Esophagus muscularis mucosa (tissue), 4 donors: ENCODE measurements around the gene FKRP.

ENCODE experiments used
- EP300 ChIP-seq: sonication (generic); formaldehyde crosslinking; IDR thresholded peaks from one replicate; pipeline ENCODE4 v1.6.1; 2017; ENCODE audit warnings: antibody characterized with exemption
- POLR2A ChIP-seq: fragments of 450-650 bp; IDR thresholded peaks from one replicate; pipeline ENCODE4 v1.6.1; 2017; ENCODE audit warnings: antibody characterized with exemption, moderate library complexity, mild to moderate bottlenecking, low read depth
- POLR2AphosphoS5 ChIP-seq, 2 donors: sonication (generic); formaldehyde crosslinking; IDR thresholded peaks; one replicate each; pipeline ENCODE4 v1.6.1; 2017; ENCODE audit warnings: antibody characterized with exemption in 2 of 2
- TF ChIP-seq, protein P1 (sequence below), 3 experiments: fragments of 200-600 bp in 2 of 3; fragments of 450-650 bp in 1 of 3; sonication (generic) in 2 of 3; IDR thresholded peaks; one replicate each; pipeline ENCODE4 v1.5.1; 2017 to 2019; ENCODE audit warnings: antibody characterized with exemption in 3 of 3, mild to moderate bottlenecking in 2 of 3, moderate library complexity in 1 of 3

GRCh38 chr19:46764817-46765291 lies 19.0 kb downstream of the FKRP start:
- TF ChIP-seq POLR2AphosphoS5 (IDR thresholded peaks at IDR 0.05) (no peak), EP300 (no peak), POLR2A (no peak)
- TF ChIP-seq, protein P1, sequence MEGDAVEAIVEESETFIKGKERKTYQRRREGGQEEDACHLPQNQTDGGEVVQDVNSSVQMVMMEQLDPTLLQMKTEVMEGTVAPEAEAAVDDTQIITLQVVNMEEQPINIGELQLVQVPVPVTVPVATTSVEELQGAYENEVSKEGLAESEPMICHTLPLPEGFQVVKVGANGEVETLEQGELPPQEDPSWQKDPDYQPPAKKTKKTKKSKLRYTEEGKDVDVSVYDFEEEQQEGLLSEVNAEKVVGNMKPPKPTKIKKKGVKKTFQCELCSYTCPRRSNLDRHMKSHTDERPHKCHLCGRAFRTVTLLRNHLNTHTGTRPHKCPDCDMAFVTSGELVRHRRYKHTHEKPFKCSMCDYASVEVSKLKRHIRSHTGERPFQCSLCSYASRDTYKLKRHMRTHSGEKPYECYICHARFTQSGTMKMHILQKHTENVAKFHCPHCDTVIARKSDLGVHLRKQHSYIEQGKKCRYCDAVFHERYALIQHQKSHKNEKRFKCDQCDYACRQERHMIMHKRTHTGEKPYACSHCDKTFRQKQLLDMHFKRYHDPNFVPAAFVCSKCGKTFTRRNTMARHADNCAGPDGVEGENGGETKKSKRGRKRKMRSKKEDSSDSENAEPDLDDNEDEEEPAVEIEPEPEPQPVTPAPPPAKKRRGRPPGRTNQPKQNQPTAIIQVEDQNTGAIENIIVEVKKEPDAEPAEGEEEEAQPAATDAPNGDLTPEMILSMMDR (IDR thresholded peaks at IDR 0.05), result no peak
